ENCODE results near the gene AQP9.
A peak's percentile ranks its signal among the peaks of the same experiment; 100 is the strongest.
"Not testable (repeated sequence)": the region's sequence is repeated elsewhere in the genome, so short reads cannot be mapped to it uniquely, and the experiment has no call there.

Gene AQP9

DNA sequence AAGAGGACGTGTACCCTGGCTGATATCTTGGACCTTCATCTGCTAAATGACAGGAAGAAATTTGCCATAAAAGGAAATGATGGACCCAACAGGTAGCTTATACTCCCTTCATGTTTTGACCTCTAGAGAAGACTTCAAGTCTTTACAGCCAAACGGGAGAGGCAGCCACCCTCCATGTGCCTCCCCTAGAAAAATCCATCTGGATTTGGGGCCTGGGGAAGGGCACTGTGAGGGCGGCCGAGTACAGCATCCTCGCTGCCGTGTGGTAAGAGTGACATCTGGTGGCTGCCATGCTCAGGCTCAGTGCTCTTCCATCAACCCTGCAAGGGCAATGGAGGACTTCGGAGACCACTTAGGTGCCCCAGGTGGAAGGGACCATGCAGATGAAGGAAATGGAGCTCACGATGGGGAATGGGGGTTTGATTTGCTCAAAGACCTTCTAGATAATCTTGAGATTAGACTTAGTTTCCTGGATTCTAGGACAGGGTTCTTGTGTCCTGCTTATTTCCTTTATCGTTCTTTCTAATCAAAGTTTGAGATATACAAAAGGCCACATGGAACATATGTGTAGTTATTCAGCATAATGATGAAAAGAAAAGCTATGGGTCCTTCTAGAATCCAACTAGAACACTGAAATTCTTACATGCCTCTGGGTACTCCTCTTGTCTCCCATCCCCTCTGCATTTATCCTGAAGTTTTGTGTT is 44.4 kb downstream of the AQP9 start:
- peak; percentile 46 for DNase-seq

DNA sequence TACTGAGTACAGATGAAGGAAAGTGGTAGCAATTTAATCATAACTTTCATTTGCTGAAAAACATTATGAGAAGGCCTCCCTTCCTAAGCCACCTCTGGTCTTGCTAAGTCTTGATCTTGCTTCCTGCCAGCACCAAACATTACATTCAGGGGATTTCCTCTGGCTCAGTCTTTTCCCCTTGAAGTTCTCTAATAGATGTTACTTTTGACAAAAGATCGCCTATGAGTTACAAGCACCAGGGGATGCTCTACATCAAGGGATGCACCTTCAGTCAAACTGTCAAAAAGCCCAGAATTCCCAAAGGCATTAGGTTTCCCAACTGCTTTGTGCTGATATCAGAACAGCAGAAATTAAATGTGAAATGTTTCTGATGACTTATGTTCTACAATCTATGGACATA is 47.3 kb downstream of the AQP9 start:
- no peak for DNase-seq

DNA sequence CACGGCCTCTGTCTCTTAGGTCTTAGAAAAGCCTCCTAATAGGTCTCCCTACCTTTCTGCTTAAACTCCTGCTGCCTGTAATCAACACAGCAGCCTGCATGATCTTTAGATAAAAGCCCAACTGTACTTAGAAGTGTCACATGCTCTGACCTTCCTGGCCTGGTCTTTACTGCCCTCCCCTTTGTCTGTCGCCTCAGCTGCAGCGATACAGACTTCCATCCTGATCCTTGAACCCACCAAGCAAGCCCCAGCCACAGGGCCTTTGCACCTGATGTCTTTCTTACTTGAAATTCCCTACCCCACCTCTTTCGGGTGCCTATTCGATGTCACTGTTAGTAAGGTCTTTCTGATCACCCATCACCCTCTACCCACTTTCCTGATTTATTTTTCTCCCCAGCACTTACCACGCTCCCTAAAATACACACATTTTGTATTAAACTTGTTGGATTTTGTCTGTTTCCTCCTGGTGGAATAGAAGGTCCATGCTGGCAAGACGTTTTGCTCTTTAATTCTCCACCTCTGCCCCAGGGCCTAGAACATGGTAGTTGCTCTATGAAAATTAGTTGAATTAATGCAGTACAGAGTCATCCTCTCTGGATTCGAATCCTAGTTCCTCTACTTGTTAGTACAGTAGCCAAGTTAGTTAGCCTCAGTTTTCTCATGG is 51.1 kb downstream of the AQP9 start:
- no peak for DNase-seq

DNA sequence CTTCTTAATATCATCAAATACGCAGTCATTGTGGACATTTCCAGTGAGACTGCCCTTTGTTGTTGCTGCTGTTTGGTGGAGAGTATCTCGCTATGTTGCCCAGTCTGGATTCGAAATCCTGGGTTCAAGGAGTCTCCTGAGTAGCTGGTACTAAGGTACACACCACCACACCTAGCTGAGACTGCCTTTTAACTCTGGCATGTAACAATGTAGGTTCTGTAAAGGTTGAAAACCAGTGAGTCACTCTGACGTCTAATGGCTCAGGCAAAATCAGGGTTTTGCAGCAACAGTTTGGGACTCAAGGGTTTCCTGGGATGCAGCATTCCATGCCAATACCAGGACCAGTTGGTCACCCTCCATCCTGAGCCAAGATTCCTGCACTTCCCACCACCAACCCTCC is 52.2 kb downstream of the AQP9 start:
- no peak for DNase-seq

DNA sequence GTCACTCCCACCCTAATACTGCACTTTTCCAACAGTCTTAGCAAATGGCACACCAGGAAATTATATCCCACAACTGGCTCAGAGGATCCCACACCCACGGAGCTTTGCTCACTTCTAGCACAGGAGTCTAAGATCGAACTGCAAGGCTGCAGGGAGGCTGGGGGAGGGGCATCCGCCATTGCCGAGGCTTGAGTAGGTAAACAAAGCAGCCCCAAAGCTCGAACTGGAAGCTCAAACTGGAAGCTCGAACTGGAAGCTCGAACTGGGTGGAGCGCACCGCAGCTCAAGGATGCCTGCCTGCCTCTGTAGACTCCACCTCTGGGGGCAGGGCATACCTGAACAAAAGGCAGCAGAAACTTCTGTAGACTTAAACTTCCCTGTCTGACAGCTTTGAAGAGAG is 55.5 kb downstream of the AQP9 start:
- DNase-seq, result not testable (repeated sequence)

DNA sequence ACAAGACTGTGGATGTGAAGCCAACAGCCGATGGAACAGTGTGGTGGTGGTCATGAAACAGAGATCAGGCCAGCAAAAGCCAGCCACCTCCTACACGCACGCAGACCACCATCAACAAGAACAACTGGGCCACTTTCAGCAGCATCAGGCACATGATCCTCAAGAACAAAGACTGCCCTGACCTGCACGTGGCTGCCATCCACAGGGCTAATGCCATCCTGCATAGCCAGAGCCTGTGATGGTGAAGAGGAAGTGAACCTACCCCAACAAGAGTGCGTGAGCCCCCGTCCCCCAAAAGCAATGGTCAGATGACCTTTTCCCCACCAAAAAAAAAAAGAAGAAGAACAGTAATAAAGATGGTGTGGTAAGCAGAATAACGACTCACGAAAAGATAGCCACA is 62.6 kb downstream of the AQP9 start:
- no peak for DNase-seq

DNA sequence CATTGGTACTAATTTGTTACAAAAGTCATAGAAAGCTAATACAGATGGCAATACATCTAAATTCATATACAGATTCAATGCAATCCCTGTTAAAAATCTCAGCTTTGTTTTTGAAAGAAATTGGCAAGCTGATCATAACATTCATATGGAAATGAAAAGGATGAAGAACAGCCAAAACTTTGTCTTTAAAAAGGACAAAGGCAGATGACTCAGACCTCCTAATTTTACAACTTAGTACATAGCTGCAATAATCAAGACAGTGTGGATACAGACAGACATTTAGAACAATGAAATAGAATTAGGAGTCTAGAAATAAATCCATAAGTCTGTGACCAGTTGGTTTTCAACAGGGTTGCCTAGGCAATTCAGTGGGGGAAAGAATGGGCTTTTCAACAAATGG is 63.3 kb downstream of the AQP9 start:
- peak; percentile 51 for DNase-seq

DNA sequence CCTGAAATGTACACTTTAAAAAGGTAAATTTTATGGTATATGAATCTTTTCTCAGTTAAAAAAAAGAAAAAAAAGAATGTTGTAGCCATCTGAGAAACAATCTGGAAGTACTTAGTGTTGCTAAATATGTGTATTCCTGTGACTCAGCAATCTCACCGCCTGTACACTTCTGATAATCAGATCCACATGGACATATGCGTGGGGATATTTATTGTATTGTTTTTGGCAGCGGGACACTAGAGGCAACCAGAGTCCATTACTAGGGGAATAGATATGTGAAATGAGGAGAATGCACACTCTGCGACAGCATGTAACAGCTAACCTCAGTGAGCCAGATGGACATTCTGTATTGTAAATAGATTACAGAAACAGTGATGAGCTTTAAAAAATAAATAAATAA is 65.4 kb downstream of the AQP9 start:
- peak; percentile 98 for DNase-seq

DNA sequence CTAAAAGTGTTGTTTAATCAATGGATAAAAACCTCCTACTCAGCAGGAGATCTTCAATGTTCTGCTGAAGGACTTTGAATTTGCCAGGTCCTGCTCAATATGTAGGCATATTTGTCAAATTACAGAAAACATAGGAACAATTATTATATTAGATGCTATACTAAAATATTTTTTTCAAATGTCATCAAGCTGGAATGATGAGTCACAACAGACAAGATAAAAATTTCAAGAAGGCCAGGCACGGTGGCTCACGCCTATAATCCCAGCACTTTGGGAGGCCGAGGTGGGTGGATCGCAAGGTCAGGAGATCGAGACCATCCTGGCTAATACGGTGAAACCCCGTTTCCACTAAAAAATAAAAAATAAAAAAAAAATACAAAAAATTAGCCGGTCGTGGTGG is 68.0 kb downstream of the AQP9 start:
- no peak for DNase-seq

DNA sequence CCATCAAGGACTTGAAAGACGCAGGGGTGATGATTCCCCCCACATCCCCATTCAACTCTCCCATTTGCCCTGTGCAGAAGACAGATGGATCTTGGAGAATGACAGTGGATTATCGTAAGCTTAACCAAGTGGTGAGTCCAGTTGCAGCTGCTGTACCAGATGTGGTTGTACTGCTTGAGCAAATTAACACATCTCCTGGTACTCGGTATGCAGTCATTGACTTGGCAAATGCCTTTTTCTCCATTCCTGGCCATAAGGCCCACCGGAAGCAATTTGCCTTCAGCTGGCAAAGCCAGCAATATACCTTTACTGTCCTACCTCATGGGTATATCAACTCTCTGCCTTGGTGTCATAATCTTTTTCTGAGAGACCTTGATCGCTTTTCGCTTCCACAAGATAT is 70.0 kb downstream of the AQP9 start:
- DNase-seq, result not testable (repeated sequence)

DNA sequence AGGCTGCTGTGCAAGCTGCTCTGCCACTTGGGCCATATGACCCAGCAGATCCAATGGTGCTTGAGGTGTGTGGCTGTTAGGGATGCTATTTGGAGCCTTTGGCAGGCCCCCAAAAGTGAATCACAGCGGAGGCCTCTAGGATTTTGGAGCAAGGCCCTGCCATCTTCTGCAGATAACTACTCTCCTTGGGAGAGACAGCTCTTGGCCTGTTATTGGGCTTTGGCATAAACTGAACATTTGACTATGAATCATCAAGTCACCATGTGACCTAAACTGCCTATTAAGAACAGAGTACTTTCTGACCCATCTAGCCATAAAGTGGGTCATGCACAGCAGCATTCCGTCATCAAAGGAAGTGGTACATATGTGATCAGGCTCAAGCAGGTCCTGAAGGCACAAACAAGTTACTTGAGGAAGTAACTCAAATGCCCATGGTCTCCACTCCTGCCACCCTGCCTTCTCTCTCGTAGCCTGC is 70.9 kb downstream of the AQP9 start:
- DNase-seq, result peak; percentile 74

DNA sequence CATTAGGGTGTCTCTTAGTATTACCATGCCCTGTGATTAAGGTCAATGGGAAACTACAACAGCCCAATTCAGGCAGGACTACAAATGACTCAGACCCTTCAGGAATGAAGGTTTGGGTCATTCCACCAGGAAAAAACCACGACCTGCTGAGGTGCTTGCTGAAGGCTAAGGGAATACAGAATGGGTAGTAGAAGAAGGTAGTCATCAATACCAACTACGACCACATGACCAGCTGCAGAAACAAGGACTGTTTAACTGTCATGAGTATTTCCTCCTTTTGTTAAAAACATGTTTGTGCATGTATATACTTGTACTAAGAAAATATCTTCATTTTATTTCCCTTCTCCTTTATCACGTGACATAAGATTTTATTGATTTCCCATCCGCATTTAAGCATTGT is 71.8 kb downstream of the AQP9 start:
- DNase-seq, result not testable (repeated sequence)

DNA sequence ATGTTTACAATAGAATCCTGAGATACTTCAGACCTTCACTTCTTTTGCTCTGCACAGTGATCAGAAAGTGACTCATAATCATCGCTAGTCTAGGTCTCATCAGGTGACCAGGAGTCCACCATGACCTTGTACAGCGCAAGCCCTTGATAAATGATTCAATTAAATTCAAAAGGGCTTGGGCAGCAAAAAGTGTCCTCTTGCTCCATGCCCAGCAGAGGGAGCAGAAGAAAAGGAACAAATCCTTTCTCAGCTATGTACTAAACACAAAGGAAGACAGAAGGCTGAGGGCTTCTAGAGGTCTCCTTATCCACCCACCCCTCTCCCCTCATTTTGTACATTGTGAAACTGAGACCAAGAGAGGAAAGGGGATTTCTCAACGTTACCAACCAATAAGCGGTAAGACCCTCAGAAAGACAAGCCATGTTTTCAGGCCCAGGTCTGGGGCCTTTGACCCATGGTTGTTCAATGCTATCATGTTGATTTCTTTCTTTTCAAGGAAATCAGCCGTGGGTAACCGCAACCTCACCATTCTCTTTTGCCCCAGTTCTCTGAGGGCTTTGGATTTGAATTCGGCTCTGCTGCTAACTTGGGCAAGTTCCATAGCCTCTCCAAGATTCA is 74.8 kb downstream of the AQP9 start:
- DNase-seq, result peak; percentile 39

DNA sequence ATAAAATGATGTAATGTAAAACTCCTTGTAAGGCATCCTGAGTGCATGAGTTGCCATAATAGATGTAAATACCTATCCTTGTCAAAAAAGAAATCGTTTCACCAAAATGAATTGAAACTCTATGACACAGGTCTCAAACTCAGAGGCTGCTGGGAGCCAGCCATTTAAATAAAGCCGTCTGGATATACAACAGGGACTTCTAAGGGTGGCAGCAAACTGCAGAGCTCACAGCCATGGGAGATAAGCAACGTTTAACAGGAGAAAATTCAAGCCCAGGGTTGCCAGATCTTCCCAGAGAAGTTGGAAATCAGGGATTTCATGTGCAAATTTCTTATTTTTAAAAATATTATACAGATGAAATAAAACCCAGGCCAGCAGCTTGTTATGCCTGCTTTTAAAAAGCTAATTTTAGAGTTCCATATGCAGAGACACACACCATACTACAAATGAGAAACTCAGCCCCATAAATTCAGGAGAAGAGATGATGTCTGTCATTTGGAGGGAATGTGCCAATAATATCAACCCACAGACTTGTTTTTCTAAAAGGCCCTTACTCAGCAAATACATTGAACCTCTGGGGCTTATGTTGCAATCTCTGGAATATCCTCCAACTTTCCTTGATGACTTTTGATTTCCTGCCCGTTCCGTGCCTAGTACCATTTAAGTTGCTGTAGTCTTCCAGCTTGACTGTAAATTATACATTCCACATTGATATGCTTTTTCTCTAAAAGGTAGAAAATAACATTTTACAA is 75.6 kb downstream of the AQP9 start:
- DNase-seq, result no peak

DNA sequence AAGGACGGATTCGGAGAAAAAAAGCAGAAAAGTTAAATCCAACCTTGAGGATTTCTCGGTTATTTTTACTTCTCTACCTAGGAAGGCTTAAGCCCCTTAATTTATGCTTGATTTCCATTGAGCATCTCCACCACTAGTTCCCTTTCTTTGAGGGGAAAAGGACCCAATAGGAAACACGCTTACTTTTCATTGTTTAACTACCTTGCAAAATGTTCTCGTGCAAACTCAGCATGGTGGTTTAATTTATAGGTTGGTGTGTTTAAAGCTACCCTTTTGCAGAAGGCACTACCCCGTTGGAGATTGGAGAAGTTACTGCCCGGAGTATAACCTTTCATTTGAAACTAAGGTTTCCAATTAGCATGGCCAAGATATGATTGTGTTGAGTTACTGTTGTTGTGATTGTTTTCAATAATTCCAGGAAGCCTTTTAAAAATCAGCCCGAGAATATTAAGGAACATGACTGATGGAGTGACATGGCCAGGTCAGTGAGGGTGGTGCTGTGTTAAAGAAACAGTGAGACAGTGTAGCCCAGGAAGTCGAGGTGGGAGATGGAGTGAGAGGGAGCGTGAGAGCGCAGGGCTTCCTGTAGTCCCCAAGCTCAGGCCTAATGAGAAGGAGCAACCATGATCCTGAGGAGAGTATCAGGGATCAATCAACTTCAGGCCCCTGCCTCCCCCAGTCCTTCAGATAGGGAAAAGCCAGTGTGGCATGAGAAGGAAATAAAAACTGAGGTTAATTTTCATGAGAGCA is 76.6 kb downstream of the AQP9 start:
- DNase-seq, result no peak

DNA sequence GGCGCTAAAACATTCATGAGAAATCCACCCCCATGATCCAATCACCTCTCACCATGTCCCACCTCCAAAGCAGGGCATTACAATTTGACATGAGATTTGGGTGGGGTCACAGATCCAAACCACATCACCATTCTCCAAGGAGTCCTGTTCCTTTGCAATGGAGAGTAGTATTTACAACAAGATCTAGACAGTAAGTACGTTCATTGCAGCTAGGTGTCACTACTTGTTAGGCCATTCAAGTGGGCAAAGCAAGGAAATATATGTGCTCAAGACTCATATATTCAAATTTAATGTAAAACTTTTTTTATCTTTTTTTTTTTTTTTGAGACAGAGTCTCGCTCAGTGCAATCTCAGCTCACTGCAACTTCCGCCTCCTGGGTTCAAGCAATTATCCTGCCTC is 79.3 kb downstream of the AQP9 start:
- DNase-seq, result no peak

DNA sequence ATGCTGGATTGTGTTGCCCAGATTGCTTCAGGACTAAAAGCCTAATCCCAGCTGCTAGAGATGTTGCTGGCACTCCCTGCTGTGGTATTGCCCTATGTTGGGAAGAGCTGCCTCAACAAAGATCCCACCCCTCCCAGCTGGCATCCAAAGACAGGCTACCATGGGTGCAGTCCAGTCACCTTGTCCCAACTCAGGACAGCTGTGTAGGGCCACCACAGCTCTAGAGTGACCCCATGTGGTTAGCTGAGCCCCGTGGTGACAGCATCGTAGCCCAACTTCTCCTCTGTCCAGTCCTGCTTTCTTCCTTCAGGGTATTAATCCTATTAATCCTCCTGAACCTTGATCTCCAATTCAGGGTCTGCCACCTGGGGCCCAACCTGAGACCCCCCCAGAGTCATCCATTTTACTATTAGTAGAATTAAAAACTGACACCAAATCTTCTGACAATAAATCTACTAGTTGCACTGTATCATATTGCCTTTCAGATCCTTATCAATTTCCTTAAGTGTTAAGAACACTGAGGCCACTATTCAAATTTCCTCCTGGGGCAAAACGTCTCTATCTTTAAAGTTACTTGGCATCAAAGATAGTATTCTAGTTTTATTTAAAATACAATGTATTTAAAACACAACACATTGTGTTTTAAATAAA is 83.5 kb downstream of the AQP9 start:
- peak; percentile 39 for DNase-seq

DNA sequence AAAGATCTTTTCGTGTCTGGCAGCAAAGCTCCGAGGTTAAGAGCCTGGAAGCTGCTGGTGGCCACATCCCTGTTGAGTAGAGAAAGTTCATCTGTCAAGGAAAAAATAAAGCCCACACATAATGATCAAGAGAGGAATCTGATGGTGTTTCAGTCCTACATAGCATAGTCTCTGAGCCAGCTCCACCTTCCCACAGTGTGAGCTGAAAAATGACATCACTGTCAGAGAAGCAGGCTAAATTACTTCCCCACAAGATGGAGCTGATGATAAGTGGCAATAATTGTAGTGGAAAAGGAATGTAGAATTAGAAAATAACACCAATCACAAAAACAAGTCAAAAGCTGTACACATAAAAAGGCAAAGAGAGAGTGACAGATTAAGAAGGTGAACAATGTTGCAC is 84.5 kb downstream of the AQP9 start:
- no peak for DNase-seq

DNA sequence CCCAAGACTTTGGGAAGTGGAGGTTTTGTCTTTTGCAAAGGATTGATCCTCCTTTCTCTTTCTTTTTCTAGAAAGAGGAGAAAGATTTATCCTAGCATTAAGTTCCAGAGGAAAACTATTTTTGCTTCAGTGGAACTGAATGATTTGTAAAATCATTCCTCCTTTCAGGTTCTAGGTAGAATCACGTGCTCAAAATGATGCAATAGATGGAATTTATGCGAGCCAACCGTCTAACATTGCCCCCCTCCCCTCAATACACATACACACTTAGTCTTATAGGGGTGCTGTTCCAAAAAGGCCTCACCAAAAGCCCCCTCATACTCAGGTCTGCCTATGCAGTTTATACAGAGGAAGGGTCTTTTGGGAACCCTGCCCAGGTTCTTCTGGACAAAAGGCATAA is 85.3 kb downstream of the AQP9 start:
- DNase-seq, result no peak

DNA sequence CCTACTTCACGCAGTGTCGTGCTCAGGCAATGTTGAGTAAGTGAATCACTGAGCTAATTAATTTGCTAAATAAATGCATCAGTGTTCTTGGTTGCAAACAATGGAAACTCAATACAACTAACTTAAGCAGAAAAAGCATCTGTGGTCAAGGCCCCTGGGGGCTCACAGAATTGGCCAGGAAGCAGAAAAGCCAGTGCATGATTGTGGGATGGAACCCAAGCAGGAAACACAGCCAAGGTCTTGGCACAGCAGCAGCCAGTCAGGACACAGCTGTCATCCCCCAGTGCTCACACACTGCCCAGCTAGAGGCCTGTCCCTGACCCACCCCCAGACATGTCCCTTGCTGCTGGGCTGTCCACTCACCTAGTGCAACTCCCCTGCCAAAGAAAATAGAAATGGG is 85.9 kb downstream of the AQP9 start:
- DNase-seq, result no peak

DNA sequence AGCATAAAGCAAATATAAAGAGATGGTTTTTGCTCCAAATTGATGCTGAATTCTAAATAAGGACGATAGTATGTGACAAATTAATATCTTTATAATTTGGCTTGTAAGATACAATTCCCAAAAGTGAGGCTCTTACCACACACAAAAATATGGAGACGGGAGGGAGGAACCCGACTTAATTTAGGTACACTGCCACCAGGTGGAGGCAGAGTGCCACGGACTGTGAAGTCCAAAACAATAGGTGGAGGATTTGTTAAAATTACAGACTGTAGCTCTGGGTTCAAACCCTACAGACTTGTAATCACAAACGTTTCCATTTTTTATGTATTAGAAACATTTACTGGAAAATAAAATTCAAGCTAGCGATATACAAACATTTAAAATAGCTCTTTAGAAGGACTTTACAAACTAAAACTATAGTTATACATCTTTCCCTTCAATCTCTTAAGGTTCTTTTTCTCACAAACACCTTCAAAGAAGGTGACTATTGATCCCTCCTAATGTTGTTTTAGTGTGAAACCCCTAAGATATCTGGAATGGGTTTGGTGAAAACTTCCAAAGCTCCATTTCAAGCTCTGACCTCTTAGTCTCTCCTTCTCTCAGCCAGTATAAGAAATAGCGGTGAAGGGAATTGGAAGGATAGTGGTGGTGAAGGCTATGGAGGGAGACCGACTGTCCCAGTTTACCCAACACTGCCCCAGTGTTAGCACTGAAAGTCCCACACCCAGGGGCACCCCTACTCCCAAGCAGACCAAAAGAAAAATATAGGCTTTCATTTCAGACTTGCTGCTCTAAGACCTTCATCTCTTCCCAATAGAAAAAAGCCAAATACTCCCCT is 89.7 kb downstream of the AQP9 start:
- peak; percentile 66 for DNase-seq

All from HCEC 1CT (cell line).